PC-3 (cell line): ENCODE measurements around the gene MEX3A.

Experiments used
- CTCF ChIP-seq: fragments of 300-600 bp; sonication (generic); conservative IDR thresholded peaks from 2 replicates; pipeline ENCODE4 v1.5.1; 2017; ENCODE audit warnings: antibody characterized with exemption, low read depth, mild to moderate bottlenecking, low read length
- EZH2 ChIP-seq: fragments of 300-600 bp; sonication (generic); IDR thresholded peaks from one replicate; pipeline ENCODE4 v1.6.1; 2017; ENCODE audit warnings: antibody characterized with exemption, mild to moderate bottlenecking, low read length; ENCODE audit not compliant: unreplicated experiment

DNA sequence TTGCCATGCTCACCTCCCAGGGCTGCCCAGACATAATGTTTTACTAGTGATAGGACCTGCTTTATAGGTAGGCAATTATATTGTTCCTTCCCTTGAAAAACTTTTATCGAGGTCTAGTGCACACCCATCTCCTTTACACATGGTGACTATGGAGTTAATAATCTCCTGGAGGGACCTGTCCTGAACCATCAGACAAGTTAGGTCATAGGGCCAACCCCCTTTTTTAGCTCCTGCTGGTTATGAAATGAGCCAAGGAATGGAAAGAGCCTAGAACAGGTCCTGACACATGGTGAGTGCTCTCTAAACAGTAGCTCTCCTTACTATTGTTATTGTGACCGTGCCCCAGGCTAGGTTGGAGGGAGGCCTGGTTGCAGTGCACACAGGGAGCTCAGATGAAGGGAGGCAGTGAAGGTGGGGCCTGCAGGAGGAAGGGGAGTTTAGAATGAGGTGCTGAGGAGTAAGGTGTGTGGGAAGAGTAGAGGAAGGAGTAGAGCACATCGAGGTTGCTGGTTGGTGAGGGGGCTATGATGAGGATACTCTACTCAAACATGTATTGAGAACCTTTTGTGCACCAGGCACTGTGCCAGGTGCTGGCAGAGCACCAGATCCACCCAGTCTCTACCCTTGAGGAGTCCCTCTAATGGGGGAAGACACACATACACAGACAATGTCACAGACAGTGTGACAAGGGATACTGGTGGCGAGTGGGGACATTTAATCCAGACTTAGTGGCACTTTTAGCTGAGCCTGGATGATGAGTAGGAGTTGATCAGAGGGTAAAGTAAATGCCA is 18.1 kb upstream of the MEX3A start:
- TF ChIP-seq CTCF (no peak), EZH2 (no peak)
